ENCODE data around the gene HIVEP3.
A peak's percentile ranks its signal among the peaks of the same experiment; 100 is the strongest.

The HIVEP3 gene

GRCh38 chr1:41652384-41653265, 266.1 kb downstream of the HIVEP3 start:
- no peak for DNase-seq (ENCODE audit: low read depth in 2 of 2)

GRCh38 chr1:41650028-41650880, 268.5 kb downstream of the HIVEP3 start:
- DNase-seq (ENCODE audit: low read depth in 2 of 2) = no peak

- DNase-seq (ENCODE audit: low read depth in 2 of 2) = no peak
These were observed 269.2 kb downstream of the HIVEP3 start for GRCh38 chr1:41649396-41650027.

DNA sequence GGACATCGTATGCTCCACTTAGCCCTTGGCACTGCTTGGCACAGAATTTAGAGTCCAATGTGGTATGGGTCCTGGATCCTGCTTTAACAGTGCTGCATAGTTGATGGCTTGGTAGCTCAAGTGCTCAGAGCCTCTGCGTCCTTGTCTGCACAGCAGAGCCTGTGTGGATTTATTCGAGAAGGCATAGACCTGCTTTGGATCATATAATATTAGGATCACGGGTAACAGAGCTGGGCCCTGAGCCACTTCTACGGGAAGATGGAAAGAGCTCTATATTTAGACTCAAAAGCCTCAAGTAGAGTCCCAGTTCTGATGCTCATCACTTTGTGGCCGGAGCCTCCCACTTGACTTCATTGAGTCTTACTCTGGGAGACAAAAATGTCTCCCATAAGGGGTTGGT, 269.9 kb downstream of the HIVEP3 start:
- no peak for DNase-seq (ENCODE audit: low read depth in 2 of 2)

DNA sequence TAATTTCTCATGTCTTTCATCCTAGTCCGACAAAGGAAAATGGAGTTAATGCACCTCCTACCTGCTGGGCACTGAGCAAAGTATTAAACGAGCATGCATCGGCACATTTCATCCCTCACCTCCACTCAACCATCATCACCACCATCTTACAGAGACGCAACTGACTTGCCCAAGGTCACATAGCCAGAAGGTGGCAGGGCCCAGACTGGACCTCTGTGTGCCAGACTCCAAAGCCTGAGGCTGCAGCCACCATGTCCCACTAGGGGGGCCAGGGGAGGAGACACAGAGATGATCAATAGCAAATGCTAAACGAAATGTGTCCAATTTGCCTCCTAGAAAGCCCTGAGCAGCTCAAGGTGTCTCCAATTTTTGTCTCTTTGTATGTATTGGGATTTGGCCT, 270.5 kb downstream of the HIVEP3 start:
- DNase-seq (ENCODE audit: low read depth in 2 of 2) = no peak

- DNase-seq (ENCODE audit: low read depth in 2 of 2) = no peak
These were observed 271.2 kb downstream of the HIVEP3 start for GRCh38 chr1:41647221-41648135.

- no peak for DNase-seq (ENCODE audit: low read depth in 2 of 2)
These were observed 272.5 kb downstream of the HIVEP3 start for GRCh38 chr1:41646186-41646585.

- DNase-seq (ENCODE audit: low read depth in 2 of 2) = no peak
These were observed 273.7 kb downstream of the HIVEP3 start for GRCh38 chr1:41645062-41645461.

DNA sequence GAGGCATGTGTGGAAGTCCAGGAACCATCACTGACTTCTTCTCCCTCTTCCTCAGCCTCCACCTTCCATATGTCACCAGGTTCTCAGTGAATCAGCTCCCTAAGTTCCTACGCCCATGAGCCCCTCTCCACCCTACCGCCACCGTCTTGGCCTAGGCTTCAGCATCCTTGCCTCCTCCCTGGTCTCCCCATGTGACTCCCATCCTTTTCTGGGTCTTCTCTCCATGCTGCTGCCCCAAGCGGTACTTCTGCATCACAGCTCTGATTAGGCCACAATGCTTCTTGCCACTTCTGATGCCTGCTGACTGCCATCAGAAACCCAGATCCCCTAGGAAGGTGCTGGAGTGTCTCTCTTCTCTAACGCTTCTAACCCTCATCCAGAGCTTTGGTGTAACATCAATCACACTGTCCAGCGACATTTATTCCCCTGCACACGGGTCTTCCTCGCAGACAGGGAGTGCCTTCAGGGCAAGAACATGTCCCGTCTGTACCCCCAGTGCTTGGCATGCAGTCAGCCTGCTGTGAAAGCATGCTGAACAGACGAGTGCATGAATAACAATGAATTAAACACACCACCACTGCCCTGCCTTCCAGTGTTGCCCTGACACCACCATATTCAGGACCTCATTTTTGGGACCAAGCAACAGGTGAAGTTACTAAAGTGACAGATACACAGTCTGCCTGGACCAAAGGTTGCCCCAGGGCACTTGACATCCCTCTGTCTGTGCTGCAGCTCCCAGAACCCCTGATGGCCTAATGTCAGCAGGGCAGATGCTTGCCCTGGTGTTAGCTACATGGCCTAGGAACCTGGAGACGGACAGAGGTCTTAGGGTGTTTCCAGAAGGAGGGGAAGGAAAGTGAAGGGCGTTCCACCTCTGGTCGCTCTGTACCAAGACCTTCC, 275.6 kb downstream of the HIVEP3 start:
- no peak for DNase-seq (ENCODE audit: low read depth in 2 of 2)

- no peak for DNase-seq (ENCODE audit: low read depth in 2 of 2)
These were observed 276.7 kb downstream of the HIVEP3 start for GRCh38 chr1:41641941-41642527.

GRCh38 chr1:41641475-41641814, 277.3 kb downstream of the HIVEP3 start:
- no peak for DNase-seq (ENCODE audit: low read depth in 2 of 2)

DNA sequence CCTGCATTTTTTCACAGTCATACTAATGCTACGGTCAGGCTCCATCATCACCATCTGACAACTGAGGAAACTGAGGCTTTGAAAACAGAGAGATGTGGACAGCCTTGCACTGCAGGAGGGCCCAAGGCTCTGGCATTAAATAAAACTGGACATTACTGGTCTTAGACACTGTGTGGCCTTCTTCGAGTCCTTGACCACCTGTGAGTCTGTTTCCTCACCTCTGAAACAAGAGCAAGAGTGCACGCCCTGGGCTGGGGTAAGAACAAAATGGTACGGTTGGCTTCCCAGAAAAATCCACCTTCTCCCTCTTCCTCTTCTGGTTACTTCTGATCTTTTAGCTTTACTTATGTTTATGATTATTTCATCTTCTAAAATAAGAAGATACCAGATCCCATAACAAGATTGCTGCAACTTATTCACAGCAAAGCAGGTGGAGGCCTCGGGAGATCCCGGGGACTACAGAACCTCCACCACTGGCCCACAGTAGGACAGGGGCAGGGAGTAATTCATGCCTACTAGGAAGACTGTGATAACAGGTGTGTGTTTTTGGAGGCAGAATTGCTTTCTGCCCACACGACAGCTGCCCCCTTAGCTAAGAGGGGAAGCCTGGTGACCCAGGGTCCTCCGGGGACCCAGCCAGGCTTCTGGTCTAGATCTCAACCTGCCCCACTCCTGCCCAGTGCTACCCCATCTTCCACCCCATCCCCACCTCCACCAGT, 277.8 kb downstream of the HIVEP3 start:
- DNase-seq (ENCODE audit: low read depth in 2 of 2) = no peak

DNA sequence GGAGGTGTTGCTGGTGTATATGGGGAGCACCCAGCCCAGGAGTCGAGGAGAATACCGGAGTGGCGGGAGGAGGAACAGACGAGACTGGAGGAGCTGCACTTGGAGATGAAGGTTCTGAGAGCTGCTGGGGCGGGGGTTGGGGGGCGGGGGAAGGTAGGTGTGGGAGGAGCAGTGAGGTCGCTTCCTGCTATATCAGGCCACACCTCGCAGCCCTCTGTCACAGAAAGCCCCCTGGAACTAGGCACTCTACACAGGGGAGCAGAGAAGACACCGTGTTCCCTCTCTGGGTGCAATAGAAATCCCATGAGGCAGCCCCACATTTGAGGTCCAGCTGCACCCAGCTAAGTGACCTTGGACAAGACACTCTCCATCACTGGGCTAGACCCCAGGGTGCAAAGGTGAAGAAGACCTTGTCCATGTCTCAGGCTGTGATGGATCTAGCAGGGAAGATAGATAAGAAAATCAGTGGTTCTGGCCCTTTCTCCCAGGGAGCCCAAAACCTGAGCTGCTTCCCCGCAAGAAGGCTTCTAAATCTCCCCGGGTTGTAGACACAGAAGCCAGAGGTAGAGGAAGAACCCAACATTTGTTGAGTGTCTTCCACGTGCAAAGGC, 278.5 kb downstream of the HIVEP3 start:
- no peak for DNase-seq (ENCODE audit: low read depth in 2 of 2)

DNA sequence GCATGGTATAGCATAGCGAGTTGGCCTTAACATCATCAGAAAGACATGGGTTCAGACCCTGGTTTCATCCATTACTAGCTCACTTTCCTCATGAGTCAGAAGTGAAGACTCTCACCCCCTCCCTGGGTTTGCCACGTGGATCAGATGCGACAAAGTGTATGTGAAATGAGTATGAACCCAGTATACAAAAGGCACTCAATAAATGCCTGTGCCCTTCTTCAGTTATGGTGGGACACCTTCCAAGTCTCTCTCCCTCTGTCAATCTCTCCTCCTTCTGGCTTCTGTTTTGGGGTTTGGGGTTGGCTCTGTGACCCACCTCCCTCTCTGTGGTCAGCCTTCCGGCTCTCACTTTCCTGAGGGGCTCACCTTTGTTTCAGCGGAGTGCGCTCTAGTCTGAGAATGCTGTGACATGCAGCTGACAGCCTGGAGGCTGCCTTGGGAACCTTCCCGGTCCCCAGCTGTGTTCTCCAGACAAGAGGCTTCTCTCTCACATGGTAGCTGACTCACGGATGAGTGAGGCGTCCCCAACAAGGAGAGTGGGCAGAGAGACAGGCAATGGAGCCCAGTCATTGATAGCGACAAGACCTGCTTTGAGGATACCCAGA, 279.3 kb downstream of the HIVEP3 start:
- peak; percentile 53 to 56 for DNase-seq (ENCODE audit: low read depth in 2 of 2)

- no peak for DNase-seq (ENCODE audit: low read depth in 2 of 2)
These were observed 280.4 kb downstream of the HIVEP3 start for GRCh38 chr1:41638086-41639024.

GRCh38 chr1:41637367-41637766, 281.4 kb downstream of the HIVEP3 start:
- DNase-seq (ENCODE audit: low read depth in 2 of 2) = no peak

- DNase-seq (ENCODE audit: low read depth in 2 of 2) = no peak
These were observed 285.0 kb downstream of the HIVEP3 start for GRCh38 chr1:41633764-41634163.
